Skin of body (tissue), 2 donors: ENCODE data around the gene CYP2A6. TPM values are rescaled to one million over a fixed set of nuclear protein-coding genes. Genes with fewer than 3 reads are reported as not detected.
"Not testable (repeated sequence)": the region's sequence is repeated elsewhere in the genome, so short reads cannot be mapped to it uniquely, and the experiment has no call there.

ENCODE experiments used
- DNase-seq: peaks from one replicate; lab custom pipeline; 2025; lab: John Stamatoyannopoulos, UW
- total RNA-seq: library from RNA; depleted of rRNA; stranded (reverse); fragments of >200 nt; gene quantifications from one replicate; pipeline ENCODE4 v1.2.3, GENCODE V29; 2014

Gene CYP2A6
- total RNA-seq, 1 donor from 2014 or later: not detected

DNA sequence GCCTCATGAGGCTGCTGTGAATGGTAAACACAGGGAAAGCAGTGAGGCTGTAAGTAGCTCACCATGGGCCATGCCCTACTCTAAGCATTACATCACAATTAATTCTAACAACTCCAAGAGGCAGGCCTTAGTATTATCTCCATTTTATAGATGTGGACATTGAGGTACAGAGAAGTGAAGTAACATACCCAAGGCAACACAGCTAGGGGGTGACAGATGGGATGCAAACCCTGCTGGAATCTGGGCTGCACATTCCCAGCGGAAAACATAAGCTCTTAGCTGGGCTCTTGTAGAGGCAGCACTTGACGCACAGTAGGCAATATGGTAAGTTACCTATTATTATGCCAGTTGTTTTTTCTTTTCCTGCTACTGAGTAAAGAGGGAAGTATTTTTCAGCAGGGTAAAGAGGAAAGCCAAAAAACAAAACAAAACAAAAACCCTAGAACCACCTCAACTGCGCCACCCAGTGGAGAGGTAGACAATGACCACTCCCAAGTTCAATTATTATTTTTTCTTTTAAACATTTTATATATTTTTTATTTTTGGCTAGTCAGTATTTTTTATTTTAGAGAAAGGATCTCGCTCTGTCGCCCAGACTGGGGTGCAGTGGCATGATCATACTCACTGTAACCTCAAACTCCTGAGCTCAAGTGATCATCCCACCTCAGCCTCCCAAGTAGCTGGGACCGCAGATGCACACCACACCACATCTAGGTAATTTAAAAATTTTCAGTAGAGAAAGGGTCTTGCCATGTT, 30.6 kb downstream of the CYP2A6 start:
- peak; percentile 35 for DNase-seq

GRCh38 chr19:40818480-40819399, 31.5 kb downstream of the CYP2A6 start:
- DNase-seq: peak; percentile 33

GRCh38 chr19:40815223-40815622, 35.0 kb downstream of the CYP2A6 start:
- DNase-seq: no peak

DNA sequence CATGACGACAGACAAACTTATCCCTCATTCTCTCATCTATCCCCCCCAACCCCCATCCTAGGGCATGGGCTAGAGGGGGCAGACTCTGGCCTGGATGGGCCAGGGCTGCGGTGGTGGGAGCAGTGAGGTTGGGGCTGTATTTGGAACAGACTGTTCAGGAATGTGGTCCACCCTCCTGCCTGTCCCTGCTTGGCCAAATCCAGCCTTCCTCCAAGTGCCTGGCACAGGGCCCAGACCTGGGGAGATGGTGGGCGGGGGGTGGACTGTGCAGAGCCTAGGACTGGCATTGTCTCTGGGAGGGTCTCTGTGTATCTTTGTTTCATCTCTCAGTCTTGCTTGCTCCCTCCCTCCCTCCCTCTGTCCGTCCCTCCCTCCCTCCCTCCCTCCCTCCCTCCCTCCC, 37.1 kb downstream of the CYP2A6 start:
- no peak for DNase-seq

- not testable (repeated sequence) for DNase-seq
These were observed 37.7 kb downstream of the CYP2A6 start for GRCh38 chr19:40812571-40812970.

GRCh38 chr19:40811478-40812341, 38.5 kb downstream of the CYP2A6 start:
- DNase-seq: peak; percentile 27

DNA sequence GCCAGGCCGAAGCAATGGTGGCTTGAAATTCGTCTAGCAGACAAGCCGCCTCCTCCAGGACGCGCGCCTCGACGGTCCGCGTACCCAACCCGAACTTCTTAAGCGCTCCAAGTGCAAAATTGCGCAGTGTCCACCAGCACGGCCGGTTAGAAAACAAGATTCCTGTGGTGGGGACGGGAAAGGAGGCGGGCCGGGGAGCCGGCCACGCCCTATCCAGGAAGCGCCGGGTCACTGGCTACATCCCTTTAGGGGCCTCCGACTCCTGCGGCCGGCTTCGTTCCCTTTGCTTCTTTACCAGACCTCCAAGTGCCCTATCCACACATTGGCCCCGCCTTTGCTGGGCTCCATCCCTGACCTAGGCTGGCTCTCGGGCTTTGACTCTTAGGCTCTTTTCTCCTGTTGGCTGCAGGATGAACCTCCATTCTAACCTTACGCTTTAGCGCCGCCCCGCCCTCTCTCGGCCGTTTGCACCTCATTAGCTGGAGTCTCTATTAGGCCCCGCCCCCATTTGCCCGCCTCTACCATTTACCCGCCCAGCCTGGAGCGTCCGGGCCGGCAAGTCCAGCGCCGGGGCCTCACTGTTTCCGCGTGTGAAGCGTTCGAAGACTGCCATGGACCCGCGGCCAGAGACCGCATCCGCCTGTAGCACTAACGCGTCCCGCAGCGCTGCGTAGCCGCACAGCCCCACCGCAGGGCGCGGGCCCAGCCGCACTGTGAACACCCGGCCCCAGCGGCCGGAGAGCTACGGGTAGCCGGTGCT, 39.4 kb downstream of the CYP2A6 start:
- DNase-seq: not testable (repeated sequence)

GRCh38 chr19:40810160-40810559, 40.1 kb downstream of the CYP2A6 start:
- DNase-seq: no peak

DNA sequence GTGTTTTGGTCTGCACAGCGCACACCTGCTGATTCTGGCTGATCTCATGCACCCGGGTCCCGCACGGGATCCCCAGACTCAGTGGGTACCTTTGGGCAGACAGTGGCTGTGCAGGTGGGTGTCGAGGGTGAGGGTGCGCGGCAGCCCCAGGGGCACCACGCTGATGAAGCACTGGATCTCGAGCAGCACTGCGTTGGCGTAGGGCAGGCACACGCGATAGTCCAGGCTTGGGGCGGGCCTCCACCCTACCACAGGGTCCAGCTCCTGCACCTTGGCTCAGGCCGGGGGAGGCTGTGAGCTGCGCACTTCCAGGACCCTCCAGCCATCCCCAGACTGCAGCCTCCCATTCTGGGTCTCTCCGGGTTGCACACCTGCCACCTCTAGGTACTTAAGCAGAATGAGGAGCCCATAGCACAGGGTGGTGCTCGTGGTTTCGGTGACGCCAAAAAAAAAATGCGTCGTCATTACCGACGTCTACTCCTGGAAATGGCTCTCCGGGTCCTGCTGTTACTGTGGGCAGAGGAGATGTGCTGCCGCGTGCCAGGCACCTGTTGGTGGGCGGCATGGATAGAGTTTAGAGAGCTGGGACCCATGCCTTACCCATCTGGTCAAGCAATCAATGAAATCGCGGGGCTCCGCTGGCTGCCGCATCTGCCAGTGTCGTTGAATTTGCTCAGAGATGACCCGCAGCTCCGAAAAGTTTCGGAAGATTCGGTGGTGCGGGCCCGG, 40.7 kb downstream of the CYP2A6 start:
- DNase-seq: no peak

- DNase-seq: no peak
These were observed 41.8 kb downstream of the CYP2A6 start for GRCh38 chr19:40808497-40808896.

DNA sequence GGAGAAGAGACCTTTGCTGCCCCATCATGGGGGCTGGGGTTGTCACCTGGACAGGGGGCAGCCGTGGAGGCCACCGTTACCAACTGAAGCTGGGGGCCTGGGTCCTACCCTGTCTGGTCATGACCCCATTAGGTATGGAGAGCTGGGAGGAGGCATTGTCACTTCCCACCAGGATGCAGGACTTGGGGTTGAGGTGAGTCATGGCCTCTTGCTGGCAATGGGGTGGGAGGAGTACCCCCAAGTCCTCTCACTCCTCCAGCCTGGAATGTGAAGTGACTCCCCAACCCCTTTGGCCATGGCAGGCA, 42.3 kb downstream of the CYP2A6 start:
- DNase-seq: no peak

GRCh38 chr19:40807147-40808020, 42.9 kb downstream of the CYP2A6 start:
- DNase-seq: no peak

DNA sequence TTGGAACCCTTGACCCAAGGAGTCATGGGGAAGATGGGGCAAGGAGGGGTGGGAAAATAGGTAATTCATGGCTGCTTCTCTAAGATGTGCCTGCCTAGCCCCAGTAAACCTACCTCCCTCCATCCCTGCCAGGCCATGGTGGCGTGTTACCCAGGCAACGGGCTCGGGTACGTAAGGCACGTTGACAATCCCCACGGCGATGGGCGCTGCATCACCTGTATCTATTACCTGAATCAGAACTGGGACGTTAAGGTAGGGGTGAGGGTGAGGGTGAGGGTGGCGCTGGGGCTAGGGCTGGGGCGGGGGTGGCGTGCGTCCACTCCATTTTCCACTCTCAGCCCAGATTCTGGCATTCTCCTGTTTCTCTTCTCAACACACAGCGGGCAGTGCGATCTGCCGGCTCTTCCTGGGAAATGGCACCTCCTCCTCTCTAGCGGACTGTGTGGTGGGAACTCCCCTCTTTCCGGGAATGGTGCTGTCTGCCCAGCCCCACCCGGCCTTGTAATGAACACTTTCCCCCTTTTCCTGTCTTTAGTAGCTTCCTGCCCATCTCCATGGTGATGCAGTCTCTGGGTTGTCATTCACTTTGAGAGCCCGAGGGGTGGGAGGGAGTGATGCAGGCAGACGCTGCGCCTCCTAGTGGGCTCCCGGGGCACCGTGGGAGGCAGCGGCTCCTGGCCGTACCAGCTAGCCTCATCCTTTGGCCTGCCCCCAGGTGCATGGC, 43.7 kb downstream of the CYP2A6 start:
- peak; percentile 96 for DNase-seq

DNA sequence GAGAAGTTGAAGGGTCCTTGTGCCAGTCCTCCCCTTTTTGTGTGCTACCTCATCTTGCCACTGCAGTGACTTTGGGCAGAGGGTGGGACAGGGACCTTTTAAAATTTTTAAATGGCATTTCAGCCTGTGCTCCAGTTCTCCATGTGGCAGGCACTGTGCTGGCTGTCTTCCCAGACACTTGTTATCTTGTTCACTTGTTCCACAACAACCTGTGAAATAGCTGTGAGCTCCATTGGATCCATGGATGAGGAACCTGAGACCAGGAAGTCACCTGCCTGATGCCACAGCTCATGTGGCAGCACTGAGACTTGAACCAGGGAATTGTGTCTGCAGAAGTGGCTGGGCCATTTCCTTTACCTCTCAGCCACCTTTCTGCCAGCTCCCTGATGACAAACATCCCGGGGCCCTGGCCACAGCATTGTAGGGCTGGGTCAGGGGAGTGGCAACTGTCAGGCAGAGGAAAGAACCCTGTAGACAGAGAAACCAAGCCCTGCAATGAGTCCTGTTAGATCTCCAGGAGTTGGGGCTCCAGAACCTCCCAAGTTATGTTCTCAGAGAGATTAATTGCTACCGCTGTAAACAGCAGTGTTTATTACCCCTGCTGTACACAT, 44.9 kb downstream of the CYP2A6 start:
- no peak for DNase-seq

DNA sequence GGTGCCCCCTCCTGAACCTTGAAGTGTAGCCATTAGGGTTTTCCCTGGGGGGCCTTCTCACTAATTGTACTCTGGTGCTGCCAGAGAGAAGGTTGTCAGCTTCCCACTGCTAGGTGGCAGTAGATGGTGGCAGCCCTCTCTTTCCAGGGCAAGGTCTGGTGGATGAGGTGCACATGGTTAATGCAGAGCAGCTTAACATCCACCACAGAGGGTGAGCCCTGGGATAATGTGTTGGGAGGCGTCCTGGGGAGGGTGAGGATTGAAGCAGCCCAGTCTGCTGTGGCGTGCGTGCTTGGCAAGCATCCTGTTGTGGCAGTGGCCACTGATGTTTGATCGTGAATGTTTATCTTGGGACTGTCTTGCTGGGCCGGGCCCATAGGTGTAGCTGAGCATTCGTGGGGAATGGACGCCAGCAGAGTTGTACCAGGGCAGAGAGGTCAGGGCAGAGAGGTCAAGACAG, 45.4 kb downstream of the CYP2A6 start:
- DNase-seq: no peak

- DNase-seq: no peak
These were observed 46.1 kb downstream of the CYP2A6 start for GRCh38 chr19:40803857-40804782.
